ENCODE results near the gene ASPSCR1. TPM values are rescaled to one million over a fixed set of nuclear protein-coding genes. Genes with fewer than 3 reads are reported as not detected.

The ASPSCR1 gene
- total and polyA plus RNA-seq, 2 of the 13 experiments (the other 11 are each of a cell fraction or from before 2014, with no cell fraction given) = 274 to 314 TPM

DNA sequence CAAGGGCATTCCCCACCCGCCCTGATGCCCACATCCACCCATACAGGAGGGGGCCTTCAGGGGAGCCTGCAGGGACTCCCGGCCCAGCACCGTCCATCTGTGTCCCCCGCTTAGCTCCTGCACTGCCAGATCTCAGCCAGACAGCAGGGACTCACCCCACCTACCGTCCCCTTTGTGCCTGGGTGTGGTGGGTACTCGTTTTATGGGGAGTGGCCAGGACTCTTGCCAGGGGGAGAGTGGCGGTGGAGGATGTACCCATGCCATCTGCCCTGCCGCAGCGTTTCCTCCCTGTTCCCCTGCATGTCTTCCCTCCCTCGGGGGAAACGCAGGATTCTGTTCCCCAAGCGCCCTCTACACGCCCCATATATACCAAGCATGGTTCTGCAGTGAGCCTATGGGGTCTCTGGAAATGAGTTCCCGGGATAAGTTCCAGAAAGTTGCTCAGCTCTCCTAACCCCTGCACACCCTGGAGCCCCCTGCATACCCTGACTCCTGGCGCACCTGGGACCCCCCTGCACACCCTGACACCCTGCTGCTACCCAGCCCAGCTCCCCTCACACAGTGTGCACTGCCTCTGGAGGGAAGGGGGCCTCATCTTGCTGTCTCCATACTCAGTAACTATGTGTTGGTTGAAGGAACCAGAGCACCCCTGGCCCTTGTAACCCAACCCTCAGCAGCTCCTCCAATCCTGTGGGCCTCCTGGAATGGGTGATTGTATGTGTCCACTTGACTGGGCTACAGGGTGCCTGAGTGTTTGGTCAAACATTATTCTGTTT is 45.7 kb upstream of the ASPSCR1 start (continued):
- TF ChIP-seq, protein P1, sequence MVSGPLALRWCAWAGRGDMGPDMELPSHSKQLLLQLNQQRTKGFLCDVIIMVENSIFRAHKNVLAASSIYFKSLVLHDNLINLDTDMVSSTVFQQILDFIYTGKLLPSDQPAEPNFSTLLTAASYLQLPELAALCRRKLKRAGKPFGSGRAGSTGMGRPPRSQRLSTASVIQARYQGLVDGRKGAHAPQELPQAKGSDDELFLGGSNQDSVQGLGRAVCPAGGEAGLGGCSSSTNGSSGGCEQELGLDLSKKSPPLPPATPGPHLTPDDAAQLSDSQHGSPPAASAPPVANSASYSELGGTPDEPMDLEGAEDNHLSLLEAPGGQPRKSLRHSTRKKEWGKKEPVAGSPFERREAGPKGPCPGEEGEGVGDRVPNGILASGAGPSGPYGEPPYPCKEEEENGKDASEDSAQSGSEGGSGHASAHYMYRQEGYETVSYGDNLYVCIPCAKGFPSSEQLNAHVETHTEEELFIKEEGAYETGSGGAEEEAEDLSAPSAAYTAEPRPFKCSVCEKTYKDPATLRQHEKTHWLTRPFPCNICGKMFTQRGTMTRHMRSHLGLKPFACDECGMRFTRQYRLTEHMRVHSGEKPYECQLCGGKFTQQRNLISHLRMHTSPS (CRISPR knock-in tag; IDR thresholded peaks at IDR 0.05; ENCODE audit: low read depth) = no peak
- TF ChIP-seq SMAD9 (CRISPR knock-in tag; IDR thresholded peaks at IDR 0.05) (no peak), ZNF879 (CRISPR knock-in tag; IDR thresholded peaks at IDR 0.05) (no peak), MTF1 (CRISPR knock-in tag; IDR thresholded peaks at IDR 0.05) (no peak), ZNF260 (CRISPR knock-in tag; IDR thresholded peaks at IDR 0.05; ENCODE audit: borderline replicate concordance, low read depth) (no peak), ZNF558 (CRISPR knock-in tag; IDR thresholded peaks at IDR 0.05; ENCODE audit: borderline replicate concordance) (no peak), KDM5B (CRISPR knock-in tag; IDR thresholded peaks at IDR 0.05; ENCODE audit: borderline replicate concordance) (0 out of 2 replicates have a peak, but pooled peaks have one; percentile 24), CEBPB (IDR thresholded peaks at IDR 0.05; ENCODE audit: borderline replicate concordance, low read depth, low read length) (no peak), ZNF235 (CRISPR knock-in tag; IDR thresholded peaks at IDR 0.05; ENCODE audit: borderline replicate concordance) (no peak), HOXA9 (CRISPR knock-in tag; IDR thresholded peaks at IDR 0.05; ENCODE audit: borderline replicate concordance) (no peak), TAF15 (IDR thresholded peaks at IDR 0.05; ENCODE audit: low read depth, low read length, poor library complexity, severe bottlenecking) (peak; percentile 43), BRD4 (CRISPR knock-in tag; IDR thresholded peaks at IDR 0.05) (no peak), POLR2AphosphoS5 (IDR thresholded peaks at IDR 0.05; ENCODE audit: low read depth, low read length) (peak; percentile 61), ZNF484 (CRISPR knock-in tag; IDR thresholded peaks at IDR 0.05; ENCODE audit: borderline replicate concordance, low read depth) (no peak), MED1 (CRISPR knock-in tag; IDR thresholded peaks at IDR 0.05) (no peak), HIVEP1 (CRISPR knock-in tag; IDR thresholded peaks at IDR 0.05) (peak; percentile 10; the same call in 1 of the 2 replicates), ZBTB2 (CRISPR knock-in tag; IDR thresholded peaks at IDR 0.05; ENCODE audit: low read depth) (no peak)
- TF ChIP-seq, protein P2, sequence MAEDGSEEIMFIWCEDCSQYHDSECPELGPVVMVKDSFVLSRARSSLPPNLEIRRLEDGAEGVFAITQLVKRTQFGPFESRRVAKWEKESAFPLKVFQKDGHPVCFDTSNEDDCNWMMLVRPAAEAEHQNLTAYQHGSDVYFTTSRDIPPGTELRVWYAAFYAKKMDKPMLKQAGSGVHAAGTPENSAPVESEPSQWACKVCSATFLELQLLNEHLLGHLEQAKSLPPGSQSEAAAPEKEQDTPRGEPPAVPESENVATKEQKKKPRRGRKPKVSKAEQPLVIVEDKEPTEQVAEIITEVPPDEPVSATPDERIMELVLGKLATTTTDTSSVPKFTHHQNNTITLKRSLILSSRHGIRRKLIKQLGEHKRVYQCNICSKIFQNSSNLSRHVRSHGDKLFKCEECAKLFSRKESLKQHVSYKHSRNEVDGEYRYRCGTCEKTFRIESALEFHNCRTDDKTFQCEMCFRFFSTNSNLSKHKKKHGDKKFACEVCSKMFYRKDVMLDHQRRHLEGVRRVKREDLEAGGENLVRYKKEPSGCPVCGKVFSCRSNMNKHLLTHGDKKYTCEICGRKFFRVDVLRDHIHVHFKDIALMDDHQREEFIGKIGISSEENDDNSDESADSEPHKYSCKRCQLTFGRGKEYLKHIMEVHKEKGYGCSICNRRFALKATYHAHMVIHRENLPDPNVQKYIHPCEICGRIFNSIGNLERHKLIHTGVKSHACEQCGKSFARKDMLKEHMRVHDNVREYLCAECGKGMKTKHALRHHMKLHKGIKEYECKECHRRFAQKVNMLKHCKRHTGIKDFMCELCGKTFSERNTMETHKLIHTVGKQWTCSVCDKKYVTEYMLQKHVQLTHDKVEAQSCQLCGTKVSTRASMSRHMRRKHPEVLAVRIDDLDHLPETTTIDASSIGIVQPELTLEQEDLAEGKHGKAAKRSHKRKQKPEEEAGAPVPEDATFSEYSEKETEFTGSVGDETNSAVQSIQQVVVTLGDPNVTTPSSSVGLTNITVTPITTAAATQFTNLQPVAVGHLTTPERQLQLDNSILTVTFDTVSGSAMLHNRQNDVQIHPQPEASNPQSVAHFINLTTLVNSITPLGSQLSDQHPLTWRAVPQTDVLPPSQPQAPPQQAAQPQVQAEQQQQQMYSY (CRISPR knock-in tag; IDR thresholded peaks at IDR 0.05) = no peak
- TF ChIP-seq, protein P3, sequence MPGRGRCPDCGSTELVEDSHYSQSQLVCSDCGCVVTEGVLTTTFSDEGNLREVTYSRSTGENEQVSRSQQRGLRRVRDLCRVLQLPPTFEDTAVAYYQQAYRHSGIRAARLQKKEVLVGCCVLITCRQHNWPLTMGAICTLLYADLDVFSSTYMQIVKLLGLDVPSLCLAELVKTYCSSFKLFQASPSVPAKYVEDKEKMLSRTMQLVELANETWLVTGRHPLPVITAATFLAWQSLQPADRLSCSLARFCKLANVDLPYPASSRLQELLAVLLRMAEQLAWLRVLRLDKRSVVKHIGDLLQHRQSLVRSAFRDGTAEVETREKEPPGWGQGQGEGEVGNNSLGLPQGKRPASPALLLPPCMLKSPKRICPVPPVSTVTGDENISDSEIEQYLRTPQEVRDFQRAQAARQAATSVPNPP (CRISPR knock-in tag; IDR thresholded peaks at IDR 0.05) = no peak
- TF ChIP-seq, protein P4, sequence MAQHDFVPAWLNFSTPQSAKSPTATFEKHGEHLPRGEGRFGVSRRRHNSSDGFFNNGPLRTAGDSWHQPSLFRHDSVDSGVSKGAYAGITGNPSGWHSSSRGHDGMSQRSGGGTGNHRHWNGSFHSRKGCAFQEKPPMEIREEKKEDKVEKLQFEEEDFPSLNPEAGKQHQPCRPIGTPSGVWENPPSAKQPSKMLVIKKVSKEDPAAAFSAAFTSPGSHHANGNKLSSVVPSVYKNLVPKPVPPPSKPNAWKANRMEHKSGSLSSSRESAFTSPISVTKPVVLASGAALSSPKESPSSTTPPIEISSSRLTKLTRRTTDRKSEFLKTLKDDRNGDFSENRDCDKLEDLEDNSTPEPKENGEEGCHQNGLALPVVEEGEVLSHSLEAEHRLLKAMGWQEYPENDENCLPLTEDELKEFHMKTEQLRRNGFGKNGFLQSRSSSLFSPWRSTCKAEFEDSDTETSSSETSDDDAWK (CRISPR knock-in tag; IDR thresholded peaks at IDR 0.05) = no peak
